ENCODE data around the gene OR1E1.
"Not testable (repeated sequence)": the region's sequence is repeated elsewhere in the genome, so short reads cannot be mapped to it uniquely, and the experiment has no call there.

Gene OR1E1, protein sequence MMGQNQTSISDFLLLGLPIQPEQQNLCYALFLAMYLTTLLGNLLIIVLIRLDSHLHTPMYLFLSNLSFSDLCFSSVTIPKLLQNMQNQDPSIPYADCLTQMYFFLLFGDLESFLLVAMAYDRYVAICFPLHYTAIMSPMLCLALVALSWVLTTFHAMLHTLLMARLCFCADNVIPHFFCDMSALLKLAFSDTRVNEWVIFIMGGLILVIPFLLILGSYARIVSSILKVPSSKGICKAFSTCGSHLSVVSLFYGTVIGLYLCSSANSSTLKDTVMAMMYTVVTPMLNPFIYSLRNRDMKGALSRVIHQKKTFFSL

DNA sequence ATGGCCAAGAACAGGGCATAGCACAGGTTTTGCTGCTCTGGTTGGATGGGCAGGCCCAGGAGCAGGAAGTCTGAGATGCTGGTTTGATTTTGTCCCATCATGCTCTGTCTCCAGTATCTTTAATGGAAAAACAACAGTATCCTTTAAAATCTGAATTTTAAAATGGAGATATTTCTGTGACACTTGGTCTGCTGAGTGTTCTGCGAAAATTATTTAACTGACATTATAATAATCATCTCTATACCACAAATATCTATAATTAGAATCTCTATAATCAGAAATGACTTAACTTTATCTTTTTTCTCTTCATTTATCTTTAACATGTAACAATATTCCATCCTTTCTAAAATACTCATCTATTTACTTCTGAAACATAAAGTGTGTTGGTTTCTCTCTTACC, at the start of gene OR1E1:
Gene OR1E1, minus strand, starts transcription at position 101 of the 400 bp plus-strand sequence. Its CDS starts 0 bp downstream, at position 101.
- FAIRE-seq, result no peak

DNA sequence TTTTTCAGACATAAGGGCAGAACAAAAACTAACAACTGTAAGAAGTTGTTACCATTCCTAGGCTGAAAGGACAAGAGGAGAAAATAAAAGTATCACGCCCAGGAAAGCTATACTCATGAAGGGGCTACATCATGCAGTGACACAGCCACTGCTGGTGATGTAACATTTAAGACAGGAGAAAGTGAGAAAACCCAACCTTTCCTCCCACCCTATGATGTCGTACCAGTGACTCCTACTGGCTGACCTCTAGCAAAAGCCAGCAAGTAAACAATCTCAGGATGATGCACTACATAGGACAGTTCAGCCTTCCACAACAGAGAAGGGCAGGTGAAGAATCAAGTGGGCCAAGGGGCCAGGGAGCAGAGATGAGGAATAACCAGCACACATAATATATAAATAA, 49.4 kb upstream of the OR1E1 start:
- FAIRE-seq, result no peak

DNA sequence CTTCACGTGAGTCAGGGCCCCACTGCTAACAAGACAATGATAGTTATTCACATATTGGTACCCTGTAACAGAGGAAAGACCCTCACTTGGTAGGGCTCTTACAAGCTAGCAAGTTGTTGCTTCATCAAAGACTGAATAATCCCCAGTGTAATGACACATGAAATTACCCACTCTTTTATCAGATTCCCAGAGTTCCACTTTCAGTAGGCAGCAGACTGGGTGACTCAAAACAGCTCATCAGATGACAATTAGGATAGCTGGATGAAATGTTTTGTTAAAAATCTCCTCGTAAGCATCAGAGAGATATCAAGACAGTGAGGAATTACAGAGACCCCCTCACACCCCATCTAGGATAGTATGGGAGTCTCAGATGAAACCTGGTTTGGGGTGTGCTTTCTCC, 42.2 kb upstream of the OR1E1 start:
- FAIRE-seq, result no peak

DNA sequence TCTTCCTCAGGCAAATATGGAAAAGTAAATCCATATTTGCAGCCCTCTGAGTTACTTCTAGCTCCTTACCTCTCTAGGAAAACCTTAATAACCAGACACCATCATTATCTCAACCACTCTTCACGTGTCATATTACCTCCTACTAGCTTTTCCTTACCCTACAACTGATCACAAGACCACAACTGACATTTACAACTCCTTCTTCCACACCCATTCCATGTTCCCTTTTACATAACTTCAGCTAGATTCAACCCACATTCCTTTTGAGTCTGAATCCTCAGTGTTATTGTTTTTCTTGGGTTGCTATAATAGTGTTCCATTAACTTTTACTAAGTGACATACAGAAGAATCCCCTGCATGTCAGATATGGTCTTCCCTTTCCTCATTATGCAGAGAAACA, 40.2 kb upstream of the OR1E1 start:
- FAIRE-seq, result no peak

DNA sequence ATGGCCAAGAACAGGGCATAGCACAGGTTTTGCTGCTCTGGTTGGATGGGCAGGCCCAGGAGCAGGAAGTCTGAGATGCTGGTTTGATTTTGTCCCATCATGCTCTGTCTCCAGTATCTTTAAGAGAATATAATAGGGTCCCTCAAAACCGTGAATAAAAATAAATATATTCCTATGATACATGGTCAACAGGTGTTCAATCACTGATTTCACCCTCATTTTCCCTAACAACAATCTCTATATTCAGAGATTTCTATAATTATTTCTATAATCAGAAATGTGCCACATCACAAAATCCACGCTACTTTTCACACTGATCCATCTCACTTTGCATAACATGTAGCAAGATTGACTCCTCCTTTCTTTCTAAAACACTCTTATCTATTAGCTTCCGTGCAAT, 35.5 kb upstream of the OR1E1 start, which contains the start of gene OR1E2:
Gene OR1E2, minus strand, starts transcription at position 101 of the 400 bp plus-strand sequence. Its CDS starts 0 bp downstream, at position 101.
- no peak for FAIRE-seq

DNA sequence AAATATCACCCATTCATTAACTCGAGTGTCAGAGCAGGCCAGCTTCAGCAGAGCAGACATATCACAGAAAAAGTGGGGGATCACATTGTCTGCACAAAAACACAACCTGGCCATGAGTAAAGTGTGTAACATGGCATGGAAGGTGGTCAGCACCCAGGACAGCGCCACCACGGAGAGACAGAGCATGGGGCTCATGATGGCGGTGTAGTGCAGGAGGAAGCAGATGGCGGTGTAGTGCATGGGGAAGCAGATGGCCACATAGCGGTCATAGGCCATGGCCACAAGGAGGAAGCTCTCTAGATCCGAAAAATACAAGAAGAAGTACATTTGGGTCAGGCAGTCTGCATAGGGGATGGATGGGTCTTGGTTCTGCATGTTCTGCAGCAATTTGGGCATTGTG, 35.0 kb upstream of the OR1E1 start:
- not testable (repeated sequence) for FAIRE-seq

DNA sequence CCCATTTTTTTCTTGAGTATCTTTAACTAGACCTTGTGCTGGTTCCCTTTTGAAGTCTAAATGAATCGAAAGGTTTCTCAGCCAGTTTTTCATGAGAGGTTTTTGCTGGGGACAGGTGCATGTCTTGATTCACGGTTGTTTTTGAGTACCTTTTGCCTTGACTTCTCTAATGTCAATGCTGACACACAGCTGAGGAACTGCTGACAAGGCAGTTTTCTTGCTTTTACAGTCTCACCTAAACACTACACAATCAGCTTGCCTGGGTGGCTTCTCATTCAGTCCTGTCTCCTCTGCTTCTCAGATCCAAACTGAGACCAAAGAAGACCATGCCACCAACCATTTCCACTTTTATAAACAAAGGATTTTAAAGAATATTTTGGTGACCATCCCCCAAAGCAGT, 20.0 kb upstream of the OR1E1 start:
- no peak for FAIRE-seq

DNA sequence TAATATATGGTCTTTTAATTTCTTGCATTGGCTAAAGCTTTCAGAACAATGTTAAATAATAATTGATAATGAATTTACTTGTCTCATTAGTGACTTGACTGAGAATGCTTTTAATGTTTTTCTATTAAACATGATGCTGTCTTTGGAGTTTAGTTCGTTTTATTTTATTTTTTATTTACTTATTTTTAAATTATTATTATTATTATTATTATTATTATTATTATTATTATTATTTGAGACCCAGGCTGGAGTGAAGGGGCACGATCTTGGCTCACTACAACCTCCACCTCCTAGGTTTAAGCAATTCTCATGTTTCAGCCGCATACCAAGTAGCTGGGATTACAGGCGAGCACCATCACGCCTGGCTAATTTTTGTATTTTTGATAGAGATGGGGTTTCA, 17.4 kb upstream of the OR1E1 start:
- FAIRE-seq, result no peak

DNA sequence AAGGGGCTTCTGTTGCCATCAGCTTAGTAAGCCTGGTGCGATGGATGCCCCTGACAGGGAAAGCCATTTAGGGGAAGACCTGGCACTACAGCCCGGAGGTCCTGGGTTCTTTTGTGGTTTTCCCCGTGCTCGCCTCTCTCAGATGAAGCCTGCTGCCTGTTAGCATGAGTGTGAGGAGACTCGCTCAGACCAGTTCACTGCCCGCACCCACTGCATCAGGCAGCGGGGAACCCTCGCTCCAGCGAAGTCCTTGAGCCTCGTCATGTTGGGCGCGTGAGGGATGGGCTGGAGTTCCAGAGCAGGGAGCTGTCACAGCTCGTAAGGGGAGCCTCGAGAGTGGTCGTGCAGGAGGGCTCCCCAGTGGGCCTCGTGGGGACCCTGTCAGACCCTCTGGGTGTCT, 14.0 kb upstream of the OR1E1 start:
- FAIRE-seq, result not testable (repeated sequence)

DNA sequence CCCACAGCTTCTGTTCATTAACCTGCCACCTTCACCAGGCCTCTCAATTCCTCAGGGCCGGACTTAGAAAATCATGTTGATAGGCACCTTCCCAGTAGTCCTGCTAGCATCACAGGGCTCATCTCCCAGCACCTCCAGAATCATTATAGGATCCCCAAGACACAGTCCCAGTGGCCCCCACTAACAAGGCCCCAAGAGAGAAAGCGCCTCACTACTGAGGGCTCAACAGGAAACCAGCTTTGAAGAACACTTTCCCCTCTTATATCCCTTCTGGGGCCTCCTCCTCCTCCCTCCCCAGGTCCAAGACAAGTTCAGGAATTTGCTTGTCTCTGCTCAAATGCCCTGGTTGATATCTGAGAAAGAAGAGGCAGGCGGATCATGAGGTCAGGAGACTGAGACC, 12.9 kb upstream of the OR1E1 start, which contains the start of gene OR3A3:
Gene OR3A3, plus strand, starts transcription at position 301 of the 400 bp plus-strand sequence.
- no peak for FAIRE-seq

DNA sequence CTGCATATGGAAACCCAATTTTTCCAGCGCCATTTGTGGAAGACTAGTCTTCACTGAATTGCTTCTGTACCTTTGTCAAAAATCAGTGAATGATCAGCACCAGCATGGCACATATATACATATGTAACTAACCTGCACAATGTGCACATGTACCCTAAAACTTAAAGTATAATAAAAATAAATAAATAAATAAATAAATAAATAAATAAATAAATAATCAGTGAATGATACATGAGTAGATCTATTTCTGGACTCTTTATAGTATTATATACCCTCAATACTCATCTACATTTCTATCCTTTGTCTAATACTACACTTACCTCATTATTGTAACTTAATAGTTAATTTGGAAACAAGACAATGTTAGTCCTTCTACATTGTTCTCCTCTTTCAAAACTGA, 5.6 kb upstream of the OR1E1 start:
- FAIRE-seq, result not testable (repeated sequence)

DNA sequence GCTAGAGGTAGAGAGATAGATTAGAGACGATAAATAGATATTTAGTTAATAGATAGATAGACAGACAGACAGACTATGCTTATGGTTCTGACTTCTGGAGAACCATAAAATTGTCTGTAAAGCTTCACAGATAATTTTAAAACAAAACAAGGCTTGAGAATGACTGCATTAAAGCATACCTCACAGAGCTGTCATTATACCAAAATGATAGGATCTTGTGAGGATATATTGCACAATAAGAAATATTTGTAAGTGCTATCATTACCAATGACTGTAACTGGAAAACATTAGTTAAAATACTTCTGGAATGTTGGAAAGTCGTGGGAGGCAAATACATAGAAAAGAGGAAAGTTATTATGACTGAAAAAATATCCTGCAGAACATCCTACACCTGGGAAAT, 3.6 kb upstream of the OR1E1 start:
- FAIRE-seq, result no peak

DNA sequence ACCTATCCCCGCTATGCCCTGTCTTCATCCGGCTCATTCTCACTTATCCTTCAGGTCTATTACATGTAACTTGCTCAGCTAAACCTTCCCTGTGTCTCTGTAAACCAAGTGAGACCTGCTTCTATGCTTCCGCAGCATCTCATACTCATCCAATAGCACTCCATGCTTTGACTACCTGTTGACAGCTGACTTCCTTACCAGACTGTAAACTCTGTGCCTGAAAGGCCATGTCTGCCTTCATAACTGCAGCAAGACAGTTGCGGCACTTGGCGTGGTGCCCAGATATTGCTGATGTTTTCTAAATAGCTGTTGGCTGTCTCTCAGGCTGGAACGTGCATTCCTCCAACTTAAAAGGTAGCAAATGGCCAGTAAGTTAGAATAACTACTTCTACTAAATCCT, 1.8 kb upstream of the OR1E1 start:
- no peak for FAIRE-seq

DNA sequence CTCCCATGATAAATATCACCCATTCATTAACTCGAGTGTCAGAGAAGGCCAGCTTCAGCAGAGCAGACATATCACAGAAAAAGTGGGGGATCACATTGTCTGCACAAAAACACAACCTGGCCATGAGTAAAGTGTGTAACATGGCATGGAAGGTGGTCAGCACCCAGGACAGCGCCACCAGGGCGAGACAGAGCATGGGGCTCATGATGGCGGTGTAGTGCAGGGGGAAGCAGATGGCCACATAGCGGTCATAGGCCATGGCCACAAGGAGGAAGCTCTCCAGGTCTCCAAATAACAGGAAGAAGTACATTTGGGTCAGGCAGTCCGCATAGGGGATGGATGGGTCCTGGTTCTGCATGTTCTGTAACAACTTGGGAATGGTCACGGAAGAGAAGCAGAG, 409 bp downstream of the OR1E1 start:
- not testable (repeated sequence) for FAIRE-seq

DNA sequence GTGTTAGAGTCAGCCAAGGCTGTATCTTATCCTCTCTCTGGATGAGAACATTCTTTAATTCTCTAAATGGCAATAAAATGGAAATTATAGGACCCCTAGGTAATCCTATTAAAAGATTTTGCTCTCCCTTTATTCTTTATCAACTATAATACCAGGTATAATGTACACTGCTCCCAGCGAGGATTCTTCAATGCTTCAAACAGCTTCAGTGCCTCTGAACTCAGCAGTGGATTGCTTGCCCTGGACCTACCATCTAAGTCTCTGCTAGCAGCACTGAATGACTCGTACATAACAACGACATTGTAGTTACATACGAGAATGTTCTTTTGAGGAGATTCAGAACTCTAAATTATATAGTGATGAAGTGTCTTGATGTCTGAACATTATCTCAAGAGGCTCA, 8.4 kb downstream of the OR1E1 start:
- FAIRE-seq, result no peak

DNA sequence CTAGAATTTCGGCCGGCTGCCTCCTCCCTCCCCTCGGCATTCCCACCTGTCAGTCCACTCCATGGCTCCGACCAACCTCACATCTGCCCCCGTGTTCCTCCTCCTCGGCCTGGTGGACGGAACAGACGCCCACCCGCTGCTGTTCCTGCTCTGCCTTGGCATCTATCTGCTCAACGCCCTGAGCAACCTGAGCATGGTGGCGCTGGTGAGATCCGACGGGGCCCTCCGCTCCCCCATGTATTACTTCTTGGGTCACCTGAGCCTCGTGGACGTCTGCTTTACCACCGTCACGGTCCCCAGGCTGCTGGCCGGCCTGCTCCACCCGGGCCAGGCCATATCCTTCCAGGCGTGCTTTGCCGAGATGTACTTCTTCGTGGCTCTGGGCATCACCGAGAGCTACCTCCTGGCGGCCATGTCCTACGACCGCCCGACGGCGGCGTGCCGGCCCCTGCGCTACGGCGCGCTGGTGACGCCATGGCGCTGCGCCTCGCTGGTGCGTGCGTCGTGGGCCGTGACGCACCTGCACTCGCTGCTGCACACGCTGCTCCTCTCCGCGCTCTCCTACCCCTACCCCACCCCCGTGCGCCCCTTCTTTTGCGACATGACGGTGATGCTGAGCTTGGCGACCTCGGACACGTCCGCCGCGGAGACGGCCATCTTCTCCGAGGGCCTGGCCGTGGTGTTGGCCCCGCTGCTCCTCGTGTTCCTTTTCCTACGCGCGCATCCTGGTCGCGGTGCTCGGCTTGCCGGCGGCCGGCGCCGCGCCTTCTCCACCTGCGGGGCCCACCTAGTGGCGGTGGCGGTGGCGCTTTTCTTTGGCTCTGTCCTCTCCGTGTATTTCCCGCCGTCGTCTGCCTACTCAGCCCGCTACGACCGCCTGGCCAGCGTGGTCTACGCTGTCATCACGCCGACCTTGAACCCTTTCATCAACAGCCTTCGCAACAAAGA, 12.1 kb downstream of the OR1E1 start, which contains the start of gene OR3A2:
Gene OR3A2, minus strand, starts transcription at position 440 of the 948 bp plus-strand sequence.
- no peak for FAIRE-seq

DNA sequence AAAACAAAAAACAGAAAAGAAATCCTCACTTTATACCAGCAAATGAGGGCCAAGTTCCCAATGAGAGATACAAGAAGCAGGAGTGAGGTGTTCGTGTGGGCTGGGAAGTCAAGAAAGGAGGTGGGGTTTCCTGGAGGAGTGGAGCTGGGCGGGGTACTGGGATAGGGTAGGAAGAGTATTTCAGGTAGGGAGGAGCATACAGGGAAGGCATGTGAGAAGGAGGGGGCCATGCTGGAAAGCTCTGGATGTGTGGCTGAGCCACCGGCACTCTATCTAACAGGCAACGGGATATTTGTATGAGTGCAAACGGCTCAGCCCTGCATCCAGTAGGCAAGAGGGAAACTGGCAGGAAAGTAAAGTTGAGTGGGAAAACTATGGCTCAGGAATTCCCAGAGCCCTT, 16.3 kb downstream of the OR1E1 start:
- FAIRE-seq, result no peak

DNA sequence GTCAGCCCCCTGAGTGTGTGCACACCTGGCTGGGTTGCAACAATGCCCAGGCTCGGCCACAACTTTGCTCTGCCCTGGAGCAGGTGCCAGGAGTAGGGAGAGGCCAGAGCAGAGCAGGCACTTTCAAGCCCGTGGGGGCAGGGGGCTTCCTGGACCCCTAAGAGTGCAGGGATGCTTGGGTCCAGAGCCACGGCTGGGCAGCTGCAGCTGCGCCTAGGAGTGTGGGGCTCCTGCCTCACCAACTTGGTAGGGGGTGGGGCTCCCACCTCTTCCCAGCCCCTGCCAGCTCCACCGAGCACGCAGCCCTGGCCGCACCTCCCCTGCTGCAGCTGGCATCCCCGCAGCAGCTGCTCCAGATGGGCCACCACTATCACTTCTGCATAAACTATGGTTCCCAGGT, 19.9 kb downstream of the OR1E1 start:
- FAIRE-seq, result no peak

DNA sequence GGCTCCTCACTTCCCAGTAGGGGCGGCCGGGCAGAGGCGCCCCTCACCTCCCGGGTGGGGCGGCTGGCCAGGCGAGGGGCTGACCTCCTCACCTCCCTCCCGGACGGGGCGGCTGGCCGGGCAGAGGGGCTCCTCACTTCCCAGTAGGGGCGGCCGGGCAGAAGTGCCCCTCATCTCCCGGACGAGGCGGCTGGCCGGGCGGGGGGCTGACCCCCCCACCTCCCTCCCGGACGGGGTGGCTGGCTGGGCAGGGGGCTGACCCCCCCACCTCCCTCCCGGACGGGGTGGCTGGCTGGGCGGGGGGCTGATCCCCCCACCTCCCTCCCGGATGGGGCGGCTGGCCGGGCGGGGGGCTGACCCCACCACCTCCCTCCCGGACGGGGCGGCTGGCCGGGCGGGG, 27.0 kb downstream of the OR1E1 start:
- FAIRE-seq, result not testable (repeated sequence)

Data from endometrium (tissue), 2 donors.